GM12891 (cell line): Measurements from ENCODE around the gene KIF21B.

ENCODE experiments used
- DNase-seq: peaks from one replicate; pipeline ENCODE4 v3.0.0; 2011; ENCODE audit warnings: low spot score; ENCODE audit not compliant: insufficient read length
- FAIRE-seq: peaks from 2 replicates; lab custom pipeline; 2011; peaks lifted over from hg19 to GRCh38; lab: Jason Lieb, UNC
- PAX5 ChIP-seq: IDR thresholded peaks from 2 replicates; pipeline ENCODE4 v1.6.1; 2011; ENCODE audit warnings: low read length, moderate library complexity, mild to moderate bottlenecking; ENCODE audit not compliant: insufficient read depth, severe bottlenecking
- POLR2A ChIP-seq: IDR thresholded peaks from 2 replicates; pipeline ENCODE4 v1.6.1; 2011; ENCODE audit warnings: low read depth, low read length, control low read depth
- POLR2AphosphoS5 ChIP-seq: IDR thresholded peaks from 2 replicates; pipeline ENCODE4 v1.6.1; 2011; ENCODE audit warnings: low read depth, low read length, control low read depth
- POU2F2 ChIP-seq: IDR thresholded peaks from 2 replicates; pipeline ENCODE4 v1.6.1; 2011; ENCODE audit warnings: low read depth, mild to moderate bottlenecking, control low read depth, low read length, moderate library complexity
- SPI1 ChIP-seq: IDR thresholded peaks from 2 replicates; pipeline ENCODE4 v1.6.1; 2011; ENCODE audit warnings: low read depth, low read length, control low read depth
- TAF1 ChIP-seq: IDR thresholded peaks from 2 replicates; pipeline ENCODE4 v1.6.1; 2011; ENCODE audit warnings: low read depth, low read length, control low read depth

The KIF21B gene

GRCh38 chr1:200929530-200930278 is 93.8 kb downstream of the KIF21B start:
- FAIRE-seq (no peak), DNase-seq (no peak)
- TF ChIP-seq POLR2A (no peak), PAX5 (no peak), POLR2AphosphoS5 (no peak), POU2F2 (no peak), SPI1 (no peak), TAF1 (no peak)

- DNase-seq (no peak), FAIRE-seq (no peak)
- TF ChIP-seq POLR2A (no peak), TAF1 (no peak), PAX5 (no peak), POU2F2 (no peak), POLR2AphosphoS5 (no peak), SPI1 (no peak)
Observed at GRCh38 chr1:200925831-200926230, 97.7 kb downstream of the KIF21B start.

- TF ChIP-seq POLR2A = no peak
- TF ChIP-seq POU2F2 = no peak
- no peak for TF ChIP-seq PAX5
- no peak for TF ChIP-seq POLR2AphosphoS5
- no peak for TF ChIP-seq TAF1
- TF ChIP-seq SPI1 = no peak
- no peak for FAIRE-seq
- DNase-seq = no peak
Observed at GRCh38 chr1:200923601-200924000, 99.9 kb downstream of the KIF21B start.

GRCh38 chr1:200922406-200922805 is 101.1 kb downstream of the KIF21B start:
- TF ChIP-seq TAF1 = no peak
- TF ChIP-seq SPI1 = no peak
- no peak for TF ChIP-seq PAX5
- TF ChIP-seq POU2F2 = no peak
- TF ChIP-seq POLR2A = no peak
- TF ChIP-seq POLR2AphosphoS5 = no peak
- DNase-seq = no peak

GRCh38 chr1:200921571-200922110 is 101.9 kb downstream of the KIF21B start:
- TF ChIP-seq TAF1 (no peak), POLR2AphosphoS5 (no peak), POU2F2 (no peak)
- DNase-seq = no peak
- no peak for FAIRE-seq

More at GRCh38 chr1:200922406-200922805, 101.1 kb downstream of the KIF21B start:
- no peak for FAIRE-seq
